CD14-positive monocyte (primary cell): ENCODE measurements around the gene SEZ6L. TPM values are rescaled to one million over a fixed set of nuclear protein-coding genes. Genes with fewer than 3 reads are reported as not detected.

Source experiments
- DNase-seq, 3 donors: peaks; one replicate each; pipeline ENCODE4 v3.0.0-alpha.2; 2011 to 2022
- H2AFZ ChIP-seq: 2 replicates; pipeline ENCODE4 v1.6.0; 2012; ENCODE audit warnings: mild to moderate bottlenecking, low read depth, low read length, inconsistent platforms; ENCODE audit not compliant: insufficient read depth, poor library complexity, severe bottlenecking
- H3K27ac ChIP-seq, 2 donors: 1 replicate in 1 of 2; 2 replicates in 1 of 2; pipeline ENCODE4 v1.5.1; 2012 to 2013; ENCODE audit warnings: low read length in 2 of 2, control low read depth in 1 of 2, inconsistent platforms in 1 of 2, low read depth in 1 of 2, mild to moderate bottlenecking in 1 of 2
- H3K27me3 ChIP-seq, 2 donors: one replicate each; pipeline versions ENCODE4 v1.6.0 to v1.6.1; 2011 to 2013; ENCODE audit warnings: low read length in 2 of 2; ENCODE audit not compliant: control insufficient read depth in 2 of 2, insufficient read depth in 2 of 2
- H3K36me3 ChIP-seq, 2 donors: replicated peaks in 1 of 2; 1 replicate in 1 of 2; 2 replicates in 1 of 2; pipeline versions ENCODE4 v1.5.1 to v1.6.1; 2012 to 2013; ENCODE audit warnings: low read length in 2 of 2, control low read depth in 1 of 2, inconsistent platforms in 1 of 2, mild to moderate bottlenecking in 1 of 2; ENCODE audit not compliant: insufficient read depth in 2 of 2, control insufficient read depth in 1 of 2
- H3K4me1 ChIP-seq, 2 donors: 1 replicate in 1 of 2; 2 replicates in 1 of 2; pipeline versions ENCODE4 v1.5.1 to v1.6.1; 2012 to 2013; ENCODE audit warnings: low read length in 2 of 2, control low read depth in 1 of 2, inconsistent platforms in 1 of 2, mild to moderate bottlenecking in 1 of 2, moderate library complexity in 1 of 2; ENCODE audit not compliant: insufficient read depth in 2 of 2, control insufficient read depth in 1 of 2
- H3K4me2 ChIP-seq: replicated peaks from 2 replicates; pipeline ENCODE3; 2012; ENCODE audit warnings: low read length, moderate library complexity, mild to moderate bottlenecking; ENCODE audit not compliant: poor library complexity, severe bottlenecking; ENCODE audit errors: extremely low read depth
- H3K4me3 ChIP-seq, 3 experiments: fragments of 200-600 bp in 1 of 3; sonication (generic) in 1 of 3; replicated peaks in 1 of 3; 1 replicate in 2 of 3; 2 replicates in 1 of 3; pipeline ENCODE4 v1.5.1; 2011 to 2013; ENCODE audit warnings: low read length in 3 of 3, mild to moderate bottlenecking in 3 of 3, control low read depth in 2 of 3, low read depth in 2 of 3, inconsistent platforms in 1 of 3, moderate library complexity in 1 of 3
- H3K79me2 ChIP-seq: 2 replicates; pipeline ENCODE4 v1.6.0; 2012; ENCODE audit warnings: mild to moderate bottlenecking, control low read depth, inconsistent platforms, low read length, moderate library complexity; ENCODE audit not compliant: insufficient read depth
- H3K9ac ChIP-seq: 2 replicates; pipeline ENCODE4 v1.6.0; 2017; ENCODE audit warnings: low read length, mild to moderate bottlenecking; ENCODE audit not compliant: insufficient read depth, poor library complexity, severe bottlenecking
- H3K9me3 ChIP-seq, 2 donors: replicated peaks in 1 of 2; 1 replicate in 1 of 2; 2 replicates in 1 of 2; pipeline versions ENCODE4 v1.5.1 to v1.6.1; 2012 to 2013; ENCODE audit warnings: low read length in 2 of 2, control low read depth in 1 of 2; ENCODE audit not compliant: control insufficient read depth in 1 of 2, insufficient read depth in 1 of 2
- H4K20me1 ChIP-seq: 2 replicates; pipeline ENCODE4 v1.6.0; 2012; ENCODE audit warnings: mild to moderate bottlenecking, low read length, control low read depth, moderate library complexity; ENCODE audit not compliant: insufficient read depth
- H3K27ac Mint-ChIP-seq, 7 donors: one replicate each; pipeline ENCODE4 v1.8.0; 2020; ENCODE audit warnings: mild to moderate bottlenecking in 7 of 7, mixed read lengths in 7 of 7, moderate library complexity in 6 of 7, inconsistent platforms in 2 of 7
- H3K27me3 Mint-ChIP-seq, 3 donors: one replicate each; pipeline ENCODE4 v1.8.0; 2021 to 2022; ENCODE audit warnings: low read depth in 3 of 3, mild to moderate bottlenecking in 3 of 3, mixed read lengths in 3 of 3, moderate library complexity in 3 of 3, inconsistent platforms in 1 of 3
- H3K36me3 Mint-ChIP-seq, 2 donors: one replicate each; pipeline ENCODE4 v1.8.0; 2020; ENCODE audit warnings: mixed read lengths in 2 of 2, inconsistent platforms in 1 of 2, mild to moderate bottlenecking in 1 of 2
- H3K4me1 Mint-ChIP-seq: one replicate; pipeline ENCODE4 v1.8.0; 2020; ENCODE audit warnings: mild to moderate bottlenecking, mixed read lengths
- H3K4me3 Mint-ChIP-seq, 2 donors: one replicate each; pipeline ENCODE4 v1.8.0; 2020; ENCODE audit warnings: mild to moderate bottlenecking in 2 of 2, mixed read lengths in 2 of 2, moderate library complexity in 1 of 2
- H3K9me3 Mint-ChIP-seq, 7 donors: one replicate each; pipeline ENCODE4 v1.8.0; 2020 to 2022; ENCODE audit warnings: mixed read lengths in 7 of 7, mild to moderate bottlenecking in 6 of 7, moderate library complexity in 6 of 7, inconsistent platforms in 2 of 7
- WGBS: methylation state at CpG from one replicate; pipeline ENCODE4 v1.1.5; 2013; ENCODE audit warnings: missing lambda C conversion rate; ENCODE audit not compliant: insufficient coverage; 5-methylcytosine and 5-hydroxymethylcytosine counted together
- intact Hi-C, 2 donors: fragments of 100-400 bp; cut with micrococcal nuclease; formaldehyde crosslinking; loops; one replicate each; pipeline versions ENCODE4 v1.15.0 to v1.15.1; 2023
- polyA plus RNA-seq, 3 donors: library from polyadenylated mRNA; depleted of rRNA in 1 of 3; unstranded in 2 of 3; stranded (reverse) in 1 of 3; fragments of 300-500 nt in 2 of 3; fragments of >200 nt in 1 of 3; fragmentation: Illumina TruSeq in 2 of 3; gene quantifications; 1 replicate in 2 of 3; 2 replicates in 1 of 3; pipeline ENCODE4 v1.2.3, GENCODE V29; 2012 to 2021
- TF ChIP-seq, protein P1 (sequence below): fragments of 200-600 bp; IDR thresholded peaks from one replicate; pipeline ENCODE4 v1.8.0; 2022; ENCODE audit warnings: antibody characterized with exemption, mild to moderate bottlenecking

The SEZ6L gene
- polyA plus RNA-seq, 3 donors, result 0.43 to 2.8 (median 0.71) TPM

DNA sequence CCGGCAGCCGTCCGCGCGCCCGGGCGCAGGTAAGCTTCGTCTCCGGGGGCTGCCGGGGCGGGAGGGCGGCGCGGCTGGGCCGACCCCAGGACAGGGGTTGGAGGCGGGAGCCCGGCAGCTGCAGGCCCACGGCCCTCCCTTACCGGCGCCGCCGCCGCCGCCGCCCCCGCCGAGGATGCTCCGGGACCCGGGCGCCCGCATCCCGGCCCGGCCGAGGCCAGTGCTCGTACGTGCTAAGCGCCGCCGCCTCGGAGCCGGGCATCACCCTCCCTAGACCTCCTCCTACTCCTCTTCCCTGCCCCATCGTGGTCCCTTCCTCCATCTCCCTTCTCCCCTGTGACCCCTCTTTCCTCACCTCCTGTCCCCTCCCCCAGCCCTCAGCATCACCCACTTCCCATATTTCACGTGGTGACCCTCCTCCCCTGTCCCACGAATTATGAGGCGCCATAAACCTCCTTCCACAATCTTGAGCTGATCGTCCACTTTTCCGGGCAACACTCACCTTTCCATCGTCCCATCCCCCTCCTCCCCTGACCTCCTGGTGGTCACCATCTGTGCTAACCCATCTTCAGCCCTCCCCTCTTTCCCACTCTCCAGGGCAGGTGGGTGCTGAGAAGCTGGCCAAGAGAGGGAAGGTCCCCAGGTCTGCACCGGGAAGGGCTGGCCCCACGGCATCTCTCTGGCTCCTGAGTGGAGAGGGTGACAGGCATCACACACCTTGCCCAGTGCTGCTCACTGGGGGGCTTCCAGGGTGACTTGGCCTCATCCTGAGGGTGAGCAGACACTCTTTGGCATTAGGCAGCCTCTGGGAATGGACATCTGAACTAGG lies 260.4 kb downstream of the SEZ6L start:
- peaks cover 60% of the 10 kb centered on the region for H3K4me1 Mint-ChIP-seq
- Histone ChIP-seq H3K4me1 (peaks cover 56 to 62% of the 10 kb centered on the region in 2 donors), H3K4me3 (peak overlapping the region; percentile 50 to 78 (median 57)), H3K9ac (peak overlapping the region; percentile 56), H2AFZ (peak overlapping the region; percentile 77), H3K9me3 (no peaks in the 10 kb centered on the region), H3K36me3 (peaks cover 5 to 13% of the 10 kb centered on the region in 2 donors), H3K79me2 (peaks cover 32% of the 10 kb centered on the region), H4K20me1 (no peaks in the 10 kb centered on the region), H3K4me2 (peak overlapping the region; percentile 85), H3K27me3 (no peaks in the 10 kb centered on the region), H3K27ac (peak overlapping the region; percentile 49 to 52)
- 8% methylated on average over 45 of the region's 50 CpGs for WGBS
- peak; percentile 6 to 38 (median 14) for DNase-seq
- TF ChIP-seq, protein P1, sequence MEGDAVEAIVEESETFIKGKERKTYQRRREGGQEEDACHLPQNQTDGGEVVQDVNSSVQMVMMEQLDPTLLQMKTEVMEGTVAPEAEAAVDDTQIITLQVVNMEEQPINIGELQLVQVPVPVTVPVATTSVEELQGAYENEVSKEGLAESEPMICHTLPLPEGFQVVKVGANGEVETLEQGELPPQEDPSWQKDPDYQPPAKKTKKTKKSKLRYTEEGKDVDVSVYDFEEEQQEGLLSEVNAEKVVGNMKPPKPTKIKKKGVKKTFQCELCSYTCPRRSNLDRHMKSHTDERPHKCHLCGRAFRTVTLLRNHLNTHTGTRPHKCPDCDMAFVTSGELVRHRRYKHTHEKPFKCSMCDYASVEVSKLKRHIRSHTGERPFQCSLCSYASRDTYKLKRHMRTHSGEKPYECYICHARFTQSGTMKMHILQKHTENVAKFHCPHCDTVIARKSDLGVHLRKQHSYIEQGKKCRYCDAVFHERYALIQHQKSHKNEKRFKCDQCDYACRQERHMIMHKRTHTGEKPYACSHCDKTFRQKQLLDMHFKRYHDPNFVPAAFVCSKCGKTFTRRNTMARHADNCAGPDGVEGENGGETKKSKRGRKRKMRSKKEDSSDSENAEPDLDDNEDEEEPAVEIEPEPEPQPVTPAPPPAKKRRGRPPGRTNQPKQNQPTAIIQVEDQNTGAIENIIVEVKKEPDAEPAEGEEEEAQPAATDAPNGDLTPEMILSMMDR, result no peak
- peak overlapping the region; percentile 84 to 89 for H3K4me3 Mint-ChIP-seq
- H3K27ac Mint-ChIP-seq, result peak overlapping the region; percentile 67 to 90 (median 84)
- peaks cover 11 to 15% of the 10 kb centered on the region in 2 donors for H3K36me3 Mint-ChIP-seq
- peaks cover 0 to 4% (median 3%) of the 10 kb centered on the region in 3 donors for H3K27me3 Mint-ChIP-seq
- H3K9me3 Mint-ChIP-seq, result peaks cover 0 to 2% (median 0%) of the 10 kb centered on the region in 7 donors
- intact Hi-C loops, result loop anchor here in 1 of 2 donors (5.0 kb wide), 2 partner anchors 53 to 158 kb away; partner anchors contain the start of genes HPS4 and SRRD

DNA sequence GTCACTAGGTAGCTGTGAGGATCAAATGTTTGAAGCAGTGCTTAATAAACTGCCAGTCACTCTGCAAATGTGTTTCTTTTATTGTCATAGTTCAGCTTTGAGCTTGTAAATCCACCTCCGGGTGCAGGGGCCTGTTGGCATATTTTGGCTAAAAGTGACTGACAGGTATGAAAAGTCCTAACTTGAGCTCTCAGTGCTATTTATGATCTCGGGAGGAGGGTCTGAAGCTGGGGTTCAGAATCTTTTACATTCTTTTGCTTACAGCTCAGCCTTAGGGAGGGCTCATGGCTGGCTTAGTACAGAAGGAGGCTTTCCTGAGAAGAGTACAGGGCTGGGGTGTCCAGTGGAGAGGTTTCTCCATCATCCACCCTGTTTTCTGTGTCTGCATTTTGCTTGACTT lies 261.3 kb downstream of the SEZ6L start:
- Mint-ChIP-seq H3K36me3 (peaks cover 13 to 17% of the 10 kb centered on the region in 2 donors), H3K4me3 (peak overlapping the region; percentile 84 to 89), H3K9me3 (peaks cover 0 to 2% (median 0%) of the 10 kb centered on the region in 7 donors), H3K27ac (peak overlapping the region in 6 of 7 donors; percentile 44 to 88 (median 72)), H3K4me1 (peaks cover 69% of the 10 kb centered on the region), H3K27me3 (peaks cover 0 to 3% (median 1%) of the 10 kb centered on the region in 3 donors)
- intact Hi-C loops, result loop anchor here in 1 of 2 donors (5.0 kb wide), 1 partner anchor 52 kb away; the partner anchor contains the start of genes HPS4 and SRRD
- 88% methylated on average over 1 of the region's 2 CpGs for WGBS
- Histone ChIP-seq H3K79me2 (peaks cover 32% of the 10 kb centered on the region), H3K27me3 (no peaks in the 10 kb centered on the region), H3K4me3 (peak overlapping the region in 1 of 3 experiments; percentile 78), H3K27ac (no peak overlapping the region), H3K36me3 (peaks cover 5 to 13% of the 10 kb centered on the region in 2 donors), H3K4me2 (peak overlapping the region; percentile 85), H3K4me1 (peaks cover 66 to 71% of the 10 kb centered on the region in 2 donors), H3K9me3 (no peaks in the 10 kb centered on the region), H3K9ac (no peak overlapping the region), H4K20me1 (no peaks in the 10 kb centered on the region), H2AFZ (no peak overlapping the region)
- TF ChIP-seq, protein P1, result no peak
- DNase-seq, result no peak
